Measurements from ENCODE around the gene STYXL1.
"Not testable (repeated sequence)": the region's sequence is repeated elsewhere in the genome, so short reads cannot be mapped to it uniquely, and the experiment has no call there.

- not testable (repeated sequence) for TF ChIP-seq POLR2AphosphoS5 (IDR thresholded peaks at IDR 0.05; ENCODE audit: low read depth, low read length); POLR2A (IDR thresholded peaks at IDR 0.05; ENCODE audit: low read depth, low read length); TAF1 (IDR thresholded peaks at IDR 0.05; ENCODE audit: borderline replicate concordance, low read depth, low read length)
Measured at GRCh38 chr7:76087362-76087791, 39.6 kb upstream of the STYXL1 start.

All from GM12892 (cell line).